HEK293 (cell line): ENCODE data around the gene MKNK2.
"Not testable (repeated sequence)": the region's sequence is repeated elsewhere in the genome, so short reads cannot be mapped to it uniquely, and the experiment has no call there.

Source experiments
- CTCF ChIA-PET: fragments of 350-600 bp; formaldehyde crosslinking; extraction: SDS; loops from one replicate; lab custom pipeline; 2021; ENCODE audit warnings: antibody characterized with exemption; lab: Yijun Ruan, JAX
- POLR2A ChIA-PET: fragments of 300-600 bp; formaldehyde crosslinking; extraction: SDS; loops from one replicate; lab custom pipeline; 2020; ENCODE audit warnings: antibody characterized with exemption, inconsistent platforms; lab: Yijun Ruan, JAX
- H3K27ac ChIP-seq: fragments of 200-500 bp; sonication (Bioruptor generic); 2 replicates; pipeline ENCODE4 v1.5.1; 2014; ENCODE audit warnings: low read depth, low read length, control low read depth, inconsistent platforms; ENCODE audit errors: extremely low read depth
- H3K36me3 ChIP-seq, 2 experiments: fragments of 200-500 bp in 1 of 2; sonication (Bioruptor generic) in 1 of 2; 1 replicate in 1 of 2; 2 replicates in 1 of 2; pipeline ENCODE4 v1.5.1; 2014 to 2017; ENCODE audit warnings: inconsistent platforms in 2 of 2, low read length in 2 of 2; ENCODE audit not compliant: control insufficient read depth in 2 of 2, insufficient read depth in 1 of 2
- H3K4me1 ChIP-seq: fragments of 200-500 bp; sonication (Bioruptor generic); 2 replicates; pipeline ENCODE4 v1.5.1; 2014; ENCODE audit warnings: mild to moderate bottlenecking, low read length, inconsistent platforms; ENCODE audit not compliant: control insufficient read depth, insufficient read depth
- H3K4me3 ChIP-seq: 2 replicates; pipeline ENCODE4 v1.5.1; 2011; ENCODE audit warnings: low read depth, mild to moderate bottlenecking, control low read depth, low read length, moderate library complexity
- H3K9me3 ChIP-seq: fragments of 200-500 bp; sonication (Bioruptor generic); 2 replicates; pipeline ENCODE4 v1.5.1; 2014; ENCODE audit warnings: low read depth, low read length, inconsistent platforms; ENCODE audit not compliant: control insufficient read depth, insufficient read depth
- ZNF600 ChIP-seq: fragments of 450-650 bp; formaldehyde crosslinking; IDR thresholded peaks from 2 replicates; pipeline ENCODE4 v1.5.1; 2016; ENCODE audit warnings: missing biosample characterization, missing genetic modification characterization
- ZNF629 ChIP-seq: fragments of 450-650 bp; formaldehyde crosslinking; IDR thresholded peaks from 2 replicates; pipeline ENCODE4 v1.5.1; 2017; ENCODE audit warnings: missing biosample characterization, missing genetic modification characterization
- TF ChIP-seq, protein P1 (sequence below): fragments of 450-650 bp; formaldehyde crosslinking; IDR thresholded peaks from 2 replicates; pipeline ENCODE4 v1.5.1; 2016; ENCODE audit warnings: missing biosample characterization, missing genetic modification characterization

The MKNK2 gene

DNA sequence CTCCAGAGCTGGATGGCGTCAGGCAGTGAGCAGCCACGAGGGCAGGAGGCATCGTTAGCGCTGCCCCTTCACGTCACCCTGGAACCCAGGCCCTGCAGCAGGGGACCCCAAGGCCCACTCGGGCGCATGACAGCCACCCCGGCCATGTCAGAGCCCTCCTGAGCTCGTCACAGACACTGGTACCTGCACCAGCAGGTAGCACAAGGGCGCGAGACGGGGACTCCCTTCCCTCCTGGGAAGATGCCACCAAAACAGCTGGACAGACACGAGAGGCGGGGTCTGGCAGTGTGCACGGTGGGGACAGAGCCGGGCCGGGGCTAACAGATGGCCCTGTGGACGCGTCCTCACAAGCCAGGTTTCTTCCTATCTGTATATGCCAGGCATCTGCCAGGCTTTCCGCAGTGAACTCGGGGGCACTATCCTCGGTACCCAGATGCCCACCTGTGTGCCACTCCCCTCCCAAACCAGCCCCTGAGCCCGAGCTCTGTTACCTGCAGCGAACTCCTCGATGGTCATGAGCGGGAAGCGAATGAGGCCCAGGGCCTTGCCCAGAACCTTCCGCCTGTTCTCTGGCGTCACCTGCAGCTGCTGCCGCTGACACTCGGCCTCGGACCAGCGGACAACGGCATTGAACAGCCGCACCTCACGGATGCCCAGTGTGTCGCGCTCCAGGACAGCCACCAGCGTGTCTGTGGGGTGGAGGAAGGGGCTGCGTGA is 61.4 kb downstream of the MKNK2 start:
- TF ChIP-seq ZNF600 (0 out of 2 replicates have a peak, but pooled peaks have one; percentile 28), ZNF629 (tag by site-specific recombination) (no peak)
- TF ChIP-seq, protein P1, sequence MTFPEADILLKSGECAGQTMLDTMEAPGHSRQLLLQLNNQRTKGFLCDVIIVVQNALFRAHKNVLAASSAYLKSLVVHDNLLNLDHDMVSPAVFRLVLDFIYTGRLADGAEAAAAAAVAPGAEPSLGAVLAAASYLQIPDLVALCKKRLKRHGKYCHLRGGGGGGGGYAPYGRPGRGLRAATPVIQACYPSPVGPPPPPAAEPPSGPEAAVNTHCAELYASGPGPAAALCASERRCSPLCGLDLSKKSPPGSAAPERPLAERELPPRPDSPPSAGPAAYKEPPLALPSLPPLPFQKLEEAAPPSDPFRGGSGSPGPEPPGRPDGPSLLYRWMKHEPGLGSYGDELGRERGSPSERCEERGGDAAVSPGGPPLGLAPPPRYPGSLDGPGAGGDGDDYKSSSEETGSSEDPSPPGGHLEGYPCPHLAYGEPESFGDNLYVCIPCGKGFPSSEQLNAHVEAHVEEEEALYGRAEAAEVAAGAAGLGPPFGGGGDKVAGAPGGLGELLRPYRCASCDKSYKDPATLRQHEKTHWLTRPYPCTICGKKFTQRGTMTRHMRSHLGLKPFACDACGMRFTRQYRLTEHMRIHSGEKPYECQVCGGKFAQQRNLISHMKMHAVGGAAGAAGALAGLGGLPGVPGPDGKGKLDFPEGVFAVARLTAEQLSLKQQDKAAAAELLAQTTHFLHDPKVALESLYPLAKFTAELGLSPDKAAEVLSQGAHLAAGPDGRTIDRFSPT (tag by site-specific recombination), result peak; percentile 62; the same call in 1 of the 2 replicates

DNA sequence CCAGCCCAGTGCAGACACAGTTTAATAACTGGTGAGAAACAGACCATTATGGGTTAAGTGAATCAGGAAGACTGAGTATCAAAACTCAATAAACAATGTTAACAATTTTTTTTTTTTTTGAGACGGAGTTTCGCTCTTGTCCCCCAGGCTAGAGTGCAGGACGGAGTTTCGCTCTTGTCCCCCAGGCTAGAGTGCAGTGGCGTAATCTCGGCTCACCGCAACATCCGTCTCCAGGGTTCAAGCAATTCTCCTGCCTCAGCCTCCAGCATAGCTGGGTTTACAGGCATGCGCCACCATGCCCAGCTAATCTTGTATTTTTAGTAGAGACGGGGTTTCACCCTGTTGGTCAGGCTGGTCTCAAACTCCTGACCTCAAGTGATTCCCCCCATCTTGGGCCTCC is 62.6 kb downstream of the MKNK2 start:
- ChIA-PET POLR2A (interaction anchor here (0.7 kb wide), 1 partner anchor 9 kb away, joined by 5 read pairs; no protein-coding TSS in a partner anchor), CTCF (interaction anchor here (0.6 to 0.7 kb wide), 2 partner anchors 43 to 59 kb away, joined by 3 to 4 read pairs; no protein-coding TSS in a partner anchor)
- not testable (repeated sequence) for H3K9me3 ChIP-seq, H3K27ac ChIP-seq, H3K4me3 ChIP-seq, H3K4me1 ChIP-seq
- peaks cover 24 to 77% of the 10 kb centered on the region in 2 experiments; a peak in 2 of 3 replicates for H3K36me3 ChIP-seq
- 0 out of 2 replicates have a peak, but pooled peaks have one; percentile 24 for TF ChIP-seq ZNF600

More for the DNA sequence above, 61.4 kb downstream of the MKNK2 start:
- Histone ChIP-seq H3K36me3 (peaks cover 28 to 75% of the 10 kb centered on the region in 2 experiments; a peak in 2 of 3 replicates), H3K4me1 (no peaks in the 10 kb centered on the region), H3K4me3 (no peak overlapping the region), H3K27ac (no peak overlapping the region), H3K9me3 (no peaks in the 10 kb centered on the region)
- ChIA-PET CTCF (interaction anchor here (0.7 kb wide), 1 partner anchor 48 kb away, joined by 3 read pairs; no protein-coding TSS in a partner anchor), POLR2A (no interaction called here)
